ENCODE data around the gene SLX9. TPM values are rescaled to one million over a fixed set of nuclear protein-coding genes. Genes with fewer than 3 reads are reported as not detected.

SLX9 gene
- total RNA-seq, 1 donor from 2014 or later, result 33.1 TPM

DNA sequence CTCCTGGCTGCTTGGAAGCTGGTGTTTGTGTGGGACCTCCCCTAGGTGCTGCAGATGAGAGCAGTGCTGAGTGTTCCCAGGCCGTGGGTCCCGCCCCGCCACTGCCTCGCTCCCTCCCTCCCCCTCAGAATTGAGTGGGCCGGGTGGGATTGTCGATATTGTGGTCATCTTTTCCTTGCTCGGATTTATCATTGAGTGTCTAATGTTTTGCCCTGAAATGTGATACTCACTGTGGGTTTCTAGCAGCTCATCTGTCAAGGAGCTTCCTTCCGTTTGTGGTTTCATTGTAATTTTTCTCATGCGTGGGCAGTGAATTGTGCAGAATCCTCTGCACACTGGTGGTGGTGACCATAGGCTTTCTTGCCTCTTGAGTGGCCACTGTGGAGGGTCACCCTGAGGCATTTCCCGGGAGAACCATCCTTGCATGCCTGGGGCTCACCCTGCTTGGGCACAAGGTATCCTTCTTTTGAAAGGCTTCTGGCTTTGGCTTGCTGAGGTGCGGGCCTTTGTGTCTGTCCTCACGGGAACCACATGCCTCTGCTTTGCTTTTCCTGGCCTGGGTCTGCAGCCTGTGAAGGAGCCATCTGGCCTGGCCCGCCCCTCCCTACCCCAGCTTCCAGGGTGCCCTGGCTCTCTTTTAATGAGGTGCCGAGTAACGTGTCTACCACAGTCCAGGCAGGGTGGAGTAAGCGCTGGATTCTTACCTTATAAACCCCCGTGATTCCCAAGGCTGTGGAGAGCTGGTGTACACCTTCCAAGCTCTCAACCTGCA is 25.6 kb downstream of the SLX9 start:
- DNase-seq (ENCODE audit: low spot score, unreplicated experiment), result no peak
- H3K27ac Mint-ChIP-seq, result peak overlapping the region; percentile 31
- H3K27me3 Mint-ChIP-seq, result no peaks in the 10 kb centered on the region
- no peak overlapping the region for H3K4me3 Mint-ChIP-seq (ENCODE audit: low read depth)
- H3K9me3 Mint-ChIP-seq (ENCODE audit: low read depth), result no peaks in the 10 kb centered on the region
- no peaks in the 10 kb centered on the region for H3K4me1 Mint-ChIP-seq (ENCODE audit: low read depth)
- peaks cover 18% of the 10 kb centered on the region for H3K36me3 Mint-ChIP-seq (ENCODE audit: insufficient read depth)
- TF ChIP-seq, protein P1, sequence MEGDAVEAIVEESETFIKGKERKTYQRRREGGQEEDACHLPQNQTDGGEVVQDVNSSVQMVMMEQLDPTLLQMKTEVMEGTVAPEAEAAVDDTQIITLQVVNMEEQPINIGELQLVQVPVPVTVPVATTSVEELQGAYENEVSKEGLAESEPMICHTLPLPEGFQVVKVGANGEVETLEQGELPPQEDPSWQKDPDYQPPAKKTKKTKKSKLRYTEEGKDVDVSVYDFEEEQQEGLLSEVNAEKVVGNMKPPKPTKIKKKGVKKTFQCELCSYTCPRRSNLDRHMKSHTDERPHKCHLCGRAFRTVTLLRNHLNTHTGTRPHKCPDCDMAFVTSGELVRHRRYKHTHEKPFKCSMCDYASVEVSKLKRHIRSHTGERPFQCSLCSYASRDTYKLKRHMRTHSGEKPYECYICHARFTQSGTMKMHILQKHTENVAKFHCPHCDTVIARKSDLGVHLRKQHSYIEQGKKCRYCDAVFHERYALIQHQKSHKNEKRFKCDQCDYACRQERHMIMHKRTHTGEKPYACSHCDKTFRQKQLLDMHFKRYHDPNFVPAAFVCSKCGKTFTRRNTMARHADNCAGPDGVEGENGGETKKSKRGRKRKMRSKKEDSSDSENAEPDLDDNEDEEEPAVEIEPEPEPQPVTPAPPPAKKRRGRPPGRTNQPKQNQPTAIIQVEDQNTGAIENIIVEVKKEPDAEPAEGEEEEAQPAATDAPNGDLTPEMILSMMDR (IDR thresholded peaks at IDR 0.05; ENCODE audit: unreplicated experiment), result no peak

DNA sequence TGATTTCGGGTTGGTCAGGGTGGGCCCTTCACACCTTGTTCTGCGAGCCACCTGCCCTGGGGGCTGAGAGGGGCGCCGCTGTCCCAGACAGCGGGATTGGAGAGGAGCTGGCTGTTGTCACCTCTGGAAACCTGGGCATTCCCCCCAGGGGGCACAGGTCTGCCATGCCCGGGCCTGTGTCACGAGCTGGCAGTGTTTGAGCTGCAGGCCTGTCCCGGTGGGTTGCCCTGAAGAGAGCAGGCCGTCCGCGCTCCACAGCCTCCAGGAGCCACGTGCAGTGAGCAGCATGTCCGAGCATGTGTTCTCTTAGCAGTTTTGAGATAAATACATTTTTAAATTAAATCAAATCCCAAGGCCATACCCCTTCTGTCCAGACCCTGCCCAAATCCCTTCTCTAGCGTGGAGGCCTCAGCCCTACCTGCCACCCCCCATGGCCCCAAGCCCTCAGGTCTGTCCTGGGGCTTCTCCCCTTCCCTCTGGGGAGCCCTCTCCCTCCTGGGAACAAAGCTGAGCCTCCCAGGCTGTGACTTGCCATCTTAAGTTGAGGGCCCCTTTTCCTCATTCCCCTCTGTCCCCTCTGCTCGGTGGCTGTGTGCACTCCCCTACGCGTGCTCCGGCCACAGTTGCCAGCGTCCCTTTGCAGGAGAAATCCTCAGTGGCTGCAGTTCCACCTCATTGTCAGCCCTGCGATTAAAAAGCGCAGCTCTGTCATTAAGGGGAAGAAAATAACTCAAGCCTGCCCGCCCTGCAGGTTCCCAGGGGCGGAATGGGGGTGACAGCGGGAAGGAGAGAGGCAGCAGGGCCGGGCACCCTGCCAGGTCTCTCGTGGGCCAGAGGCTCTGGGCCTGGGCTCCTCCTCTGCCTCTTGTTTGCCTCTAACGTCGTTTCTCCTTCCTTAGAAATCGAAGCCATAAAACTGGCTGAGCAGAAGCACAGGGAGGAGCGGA is 26.6 kb downstream of the SLX9 start:
- Mint-ChIP-seq H3K4me1 (ENCODE audit: low read depth) (no peaks in the 10 kb centered on the region), H3K27ac (no peak overlapping the region)
- DNase-seq (ENCODE audit: low spot score, unreplicated experiment), result no peak

DNA sequence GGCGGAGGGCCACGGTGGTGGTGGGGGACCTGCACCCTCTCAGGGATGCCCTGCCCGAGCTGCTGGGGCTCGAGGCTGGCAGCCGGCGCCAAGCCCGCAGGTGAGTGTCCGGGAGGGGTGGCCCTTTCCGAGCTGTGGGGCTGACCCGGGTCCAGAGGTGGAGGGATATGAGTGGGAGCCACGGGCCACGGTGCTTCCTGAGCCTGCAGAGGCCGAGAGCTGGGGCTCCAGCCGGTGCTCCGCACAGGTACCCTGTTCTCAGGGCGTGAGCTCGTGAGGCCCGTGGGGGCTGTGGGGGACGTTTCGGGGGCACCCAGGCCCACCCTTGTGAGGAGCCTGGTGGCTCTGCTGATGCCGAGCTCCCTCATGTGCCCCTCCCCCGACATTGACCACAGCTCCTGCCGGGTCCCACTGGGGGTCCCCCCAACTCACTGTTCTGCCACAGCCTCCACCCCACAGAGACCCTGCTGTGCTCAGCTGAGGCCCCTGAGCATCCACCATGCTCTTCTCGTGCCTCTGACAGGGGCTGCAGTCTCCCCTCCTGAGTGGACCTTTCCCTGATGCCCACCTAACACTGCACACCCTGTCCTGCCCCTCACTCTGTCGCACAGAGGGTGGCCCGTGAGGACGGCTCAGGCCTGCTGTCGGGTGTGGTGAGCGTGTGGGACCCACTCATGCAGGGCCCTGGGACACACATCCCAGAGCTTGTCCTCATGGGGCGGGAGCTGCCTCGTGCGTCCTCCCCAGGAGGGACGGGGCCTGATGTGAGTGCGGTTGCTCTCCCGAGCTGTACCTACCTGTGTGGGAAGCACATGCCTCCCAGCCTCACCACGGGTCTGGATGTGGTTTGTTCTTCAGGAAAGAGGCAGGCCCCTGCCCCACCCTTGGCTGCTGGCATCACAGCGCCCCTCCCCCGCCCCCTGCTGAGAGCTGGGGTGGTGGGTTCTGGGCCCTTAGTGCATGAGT is 27.5 kb downstream of the SLX9 start:
- peaks cover 12% of the 10 kb centered on the region for H3K36me3 Mint-ChIP-seq (ENCODE audit: insufficient read depth)
- TF ChIP-seq, protein P1 (IDR thresholded peaks at IDR 0.05; ENCODE audit: unreplicated experiment), result no peak
- H3K27me3 Mint-ChIP-seq, result no peaks in the 10 kb centered on the region
- no peaks in the 10 kb centered on the region for H3K9me3 Mint-ChIP-seq (ENCODE audit: low read depth)
- H3K27ac Mint-ChIP-seq, result no peak overlapping the region
- H3K4me1 Mint-ChIP-seq (ENCODE audit: low read depth), result no peaks in the 10 kb centered on the region
- no peak for DNase-seq (ENCODE audit: low spot score, unreplicated experiment)
- H3K4me3 Mint-ChIP-seq (ENCODE audit: low read depth), result no peak overlapping the region

More for the DNA sequence above, 26.6 kb downstream of the SLX9 start:
- H3K9me3 Mint-ChIP-seq (ENCODE audit: low read depth), result no peaks in the 10 kb centered on the region
- peaks cover 16% of the 10 kb centered on the region for H3K36me3 Mint-ChIP-seq (ENCODE audit: insufficient read depth)
- no peaks in the 10 kb centered on the region for H3K27me3 Mint-ChIP-seq
- no peak overlapping the region for H3K4me3 Mint-ChIP-seq (ENCODE audit: low read depth)
- TF ChIP-seq, protein P1 (IDR thresholded peaks at IDR 0.05; ENCODE audit: unreplicated experiment), result no peak

DNA sequence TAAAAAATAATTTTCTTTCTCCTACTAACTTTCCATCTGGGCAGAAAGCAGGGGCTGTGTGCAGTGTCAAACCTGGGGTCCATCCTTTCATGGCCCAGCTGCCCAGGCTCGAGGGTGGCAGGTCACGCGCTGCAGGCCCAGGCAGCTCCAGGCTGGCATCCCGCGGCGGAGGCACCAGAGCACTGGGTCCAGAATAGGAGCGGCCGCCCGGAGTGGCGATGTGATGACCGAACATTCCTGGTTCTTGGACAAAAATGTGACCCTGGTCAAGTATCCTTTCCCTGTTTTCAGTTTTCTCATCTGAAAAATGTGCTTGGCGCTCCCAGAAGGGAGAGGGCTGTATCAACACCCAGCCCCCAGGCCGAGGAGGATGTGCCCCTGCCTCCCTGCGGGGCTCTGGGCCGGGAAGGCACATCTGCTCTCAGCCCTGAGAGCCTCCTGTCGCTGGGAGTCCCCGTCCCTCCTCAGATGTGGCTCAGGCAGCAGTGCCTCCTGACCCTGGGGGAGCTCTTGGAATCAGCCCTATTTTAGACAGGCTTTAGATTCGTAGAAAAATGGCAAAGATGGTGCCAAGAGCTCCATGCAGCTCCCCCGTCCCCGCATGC is 29.3 kb downstream of the SLX9 start:
- Mint-ChIP-seq H3K9me3 (ENCODE audit: low read depth) (no peaks in the 10 kb centered on the region), H3K4me1 (ENCODE audit: low read depth) (no peaks in the 10 kb centered on the region), H3K4me3 (ENCODE audit: low read depth) (no peak overlapping the region), H3K27me3 (no peaks in the 10 kb centered on the region), H3K27ac (no peak overlapping the region), H3K36me3 (ENCODE audit: insufficient read depth) (peaks cover 6% of the 10 kb centered on the region)
- TF ChIP-seq, protein P1 (IDR thresholded peaks at IDR 0.05; ENCODE audit: unreplicated experiment), result no peak
- no peak for DNase-seq (ENCODE audit: low spot score, unreplicated experiment)
